ENCODE measurements around the gene OSCAR. TPM values are rescaled to one million over a fixed set of nuclear protein-coding genes. Genes with fewer than 3 reads are reported as not detected.

Gene OSCAR
- total and polyA plus RNA-seq, 10 of the 15 experiments (the other 5 are each of a cell fraction or from before 2014, with no cell fraction given), result 0.08 to 0.27 (median 0.10) TPM; not detected in 7

DNA sequence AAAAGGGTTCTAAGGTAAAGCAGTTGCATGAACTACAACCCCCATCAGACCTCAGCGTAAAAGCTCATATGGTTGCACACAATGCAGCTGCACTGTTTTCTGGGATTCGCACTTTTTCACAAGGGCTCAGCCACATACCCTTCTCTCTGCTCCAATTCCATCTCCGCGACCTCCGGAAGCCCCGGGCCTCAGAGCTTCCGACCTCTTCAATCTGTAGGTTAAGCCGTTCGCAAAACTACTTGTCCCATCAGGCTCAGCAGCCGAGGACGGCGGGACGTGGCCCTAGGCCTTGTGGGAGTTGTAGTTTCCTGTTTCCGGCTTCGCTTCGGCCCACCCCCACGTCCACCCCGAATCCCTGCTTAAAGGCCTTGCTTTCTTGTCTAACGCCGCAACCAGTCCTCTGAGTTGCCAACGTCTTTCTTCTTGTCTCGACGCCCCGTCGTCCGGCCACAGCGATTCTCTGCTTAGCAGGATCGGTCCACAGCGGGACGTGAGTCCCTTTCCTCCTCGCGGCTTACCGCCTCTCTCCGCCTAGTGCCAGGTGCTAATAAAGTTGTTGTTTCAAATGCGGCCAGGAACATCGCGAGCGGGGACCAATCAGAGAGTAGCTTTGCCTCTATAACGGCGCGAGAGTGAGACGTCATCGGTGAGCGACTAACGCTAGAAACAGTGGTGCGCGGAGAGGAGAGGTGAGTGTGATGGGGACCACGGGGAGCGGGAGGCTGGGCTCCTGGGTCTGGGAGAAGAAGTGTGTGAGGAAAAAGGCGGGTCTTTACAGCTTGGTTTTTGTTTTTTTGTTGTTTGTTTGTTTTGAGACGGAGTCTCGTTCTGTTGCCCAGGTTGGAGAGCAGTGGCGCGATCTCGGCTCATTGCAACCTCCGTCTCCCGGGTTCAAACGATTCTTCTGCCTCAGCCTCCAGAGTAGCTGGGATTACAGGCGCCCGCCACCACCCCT lies 14.8 kb upstream of the OSCAR start, which contains the start of the genes PRPF31 and TFPT (continued):
- TF ChIP-seq ZNF384 (IDR thresholded peaks at IDR 0.05; ENCODE audit: borderline replicate concordance, low read depth, low read length) (peak; percentile 44; the same call in 1 of the 2 replicates), RCOR1 (conservative IDR thresholded peaks at IDR 0.05; ENCODE audit: low read depth, low read length) (no peak; the same call in 1 of the 2 replicates), FOXK2 (IDR thresholded peaks at IDR 0.05) (peak; percentile 83), SMC3 (IDR thresholded peaks at IDR 0.05; ENCODE audit: borderline replicate concordance, low read length) (no peak), POLR2AphosphoS5 (IDR thresholded peaks at IDR 0.05; ENCODE audit: low read length) (peak; percentile 92), CREM (IDR thresholded peaks at IDR 0.05; ENCODE audit: low read depth) (peak; percentile 99), WRNIP1 (IDR thresholded peaks at IDR 0.05; ENCODE audit: borderline replicate concordance, low read depth, low read length) (peak; percentile 58; the same call in 1 of the 2 replicates), ATF7 (IDR thresholded peaks at IDR 0.05; ENCODE audit: low read depth) (peak; percentile 86), SMAD5 (IDR thresholded peaks at IDR 0.05; ENCODE audit: low read depth) (peak; percentile 56), BHLHE40 (IDR thresholded peaks at IDR 0.05; ENCODE audit: borderline replicate concordance in 1 of 2, low read depth in 2 of 2, low read length in 1 of 2) (peak; percentile 46 to 65; a peak in 1 of 4 replicates), NBN (IDR thresholded peaks at IDR 0.05) (peak; percentile 99), STAT1 (conservative IDR thresholded peaks at IDR 0.05) (peak; percentile 91), NR2C2 (IDR thresholded peaks at IDR 0.05; ENCODE audit: borderline replicate concordance, control insufficient read depth, insufficient read length, low read depth) (no peak), YY1 (IDR thresholded peaks at IDR 0.05; ENCODE audit: low read depth, low read length) (peak; percentile 84), EP300 (IDR thresholded peaks at IDR 0.05; ENCODE audit: borderline replicate concordance in 1 of 2, control insufficient read depth in 1 of 2, low read depth in 2 of 2, low read length in 2 of 2) (no peak; a peak in 1 of 4 replicates), HDAC2 (IDR thresholded peaks at IDR 0.05) (peak; percentile 89; the same call in 1 of the 2 replicates), RBBP5 (conservative IDR thresholded peaks at IDR 0.05) (no peak), RFX5 (IDR thresholded peaks at IDR 0.05; ENCODE audit: low read depth, low read length) (peak; percentile 59; the same call in 1 of the 2 replicates), IKZF1 (conservative IDR thresholded peaks at IDR 0.05) (peak; percentile 100)
- TF ChIP-seq, protein P1, sequence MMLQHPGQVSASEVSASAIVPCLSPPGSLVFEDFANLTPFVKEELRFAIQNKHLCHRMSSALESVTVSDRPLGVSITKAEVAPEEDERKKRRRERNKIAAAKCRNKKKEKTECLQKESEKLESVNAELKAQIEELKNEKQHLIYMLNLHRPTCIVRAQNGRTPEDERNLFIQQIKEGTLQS (IDR thresholded peaks at IDR 0.05; ENCODE audit: borderline replicate concordance, extremely low read depth, low read depth, low read length), result peak; percentile 97
- TF ChIP-seq, protein P2, sequence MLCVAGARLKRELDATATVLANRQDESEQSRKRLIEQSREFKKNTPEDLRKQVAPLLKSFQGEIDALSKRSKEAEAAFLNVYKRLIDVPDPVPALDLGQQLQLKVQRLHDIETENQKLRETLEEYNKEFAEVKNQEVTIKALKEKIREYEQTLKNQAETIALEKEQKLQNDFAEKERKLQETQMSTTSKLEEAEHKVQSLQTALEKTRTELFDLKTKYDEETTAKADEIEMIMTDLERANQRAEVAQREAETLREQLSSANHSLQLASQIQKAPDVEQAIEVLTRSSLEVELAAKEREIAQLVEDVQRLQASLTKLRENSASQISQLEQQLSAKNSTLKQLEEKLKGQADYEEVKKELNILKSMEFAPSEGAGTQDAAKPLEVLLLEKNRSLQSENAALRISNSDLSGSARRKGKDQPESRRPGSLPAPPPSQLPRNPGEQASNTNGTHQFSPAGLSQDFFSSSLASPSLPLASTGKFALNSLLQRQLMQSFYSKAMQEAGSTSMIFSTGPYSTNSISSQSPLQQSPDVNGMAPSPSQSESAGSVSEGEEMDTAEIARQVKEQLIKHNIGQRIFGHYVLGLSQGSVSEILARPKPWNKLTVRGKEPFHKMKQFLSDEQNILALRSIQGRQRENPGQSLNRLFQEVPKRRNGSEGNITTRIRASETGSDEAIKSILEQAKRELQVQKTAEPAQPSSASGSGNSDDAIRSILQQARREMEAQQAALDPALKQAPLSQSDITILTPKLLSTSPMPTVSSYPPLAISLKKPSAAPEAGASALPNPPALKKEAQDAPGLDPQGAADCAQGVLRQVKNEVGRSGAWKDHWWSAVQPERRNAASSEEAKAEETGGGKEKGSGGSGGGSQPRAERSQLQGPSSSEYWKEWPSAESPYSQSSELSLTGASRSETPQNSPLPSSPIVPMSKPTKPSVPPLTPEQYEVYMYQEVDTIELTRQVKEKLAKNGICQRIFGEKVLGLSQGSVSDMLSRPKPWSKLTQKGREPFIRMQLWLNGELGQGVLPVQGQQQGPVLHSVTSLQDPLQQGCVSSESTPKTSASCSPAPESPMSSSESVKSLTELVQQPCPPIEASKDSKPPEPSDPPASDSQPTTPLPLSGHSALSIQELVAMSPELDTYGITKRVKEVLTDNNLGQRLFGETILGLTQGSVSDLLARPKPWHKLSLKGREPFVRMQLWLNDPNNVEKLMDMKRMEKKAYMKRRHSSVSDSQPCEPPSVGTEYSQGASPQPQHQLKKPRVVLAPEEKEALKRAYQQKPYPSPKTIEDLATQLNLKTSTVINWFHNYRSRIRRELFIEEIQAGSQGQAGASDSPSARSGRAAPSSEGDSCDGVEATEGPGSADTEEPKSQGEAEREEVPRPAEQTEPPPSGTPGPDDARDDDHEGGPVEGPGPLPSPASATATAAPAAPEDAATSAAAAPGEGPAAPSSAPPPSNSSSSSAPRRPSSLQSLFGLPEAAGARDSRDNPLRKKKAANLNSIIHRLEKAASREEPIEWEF (IDR thresholded peaks at IDR 0.05; ENCODE audit: insufficient replicate concordance, low read depth, low read length), result no peak
- TF ChIP-seq, protein P3, sequence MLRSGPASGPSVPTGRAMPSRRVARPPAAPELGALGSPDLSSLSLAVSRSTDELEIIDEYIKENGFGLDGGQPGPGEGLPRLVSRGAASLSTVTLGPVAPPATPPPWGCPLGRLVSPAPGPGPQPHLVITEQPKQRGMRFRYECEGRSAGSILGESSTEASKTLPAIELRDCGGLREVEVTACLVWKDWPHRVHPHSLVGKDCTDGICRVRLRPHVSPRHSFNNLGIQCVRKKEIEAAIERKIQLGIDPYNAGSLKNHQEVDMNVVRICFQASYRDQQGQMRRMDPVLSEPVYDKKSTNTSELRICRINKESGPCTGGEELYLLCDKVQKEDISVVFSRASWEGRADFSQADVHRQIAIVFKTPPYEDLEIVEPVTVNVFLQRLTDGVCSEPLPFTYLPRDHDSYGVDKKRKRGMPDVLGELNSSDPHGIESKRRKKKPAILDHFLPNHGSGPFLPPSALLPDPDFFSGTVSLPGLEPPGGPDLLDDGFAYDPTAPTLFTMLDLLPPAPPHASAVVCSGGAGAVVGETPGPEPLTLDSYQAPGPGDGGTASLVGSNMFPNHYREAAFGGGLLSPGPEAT (IDR thresholded peaks at IDR 0.05; ENCODE audit: low read depth), result peak; percentile 99
- TF ChIP-seq, protein P4, sequence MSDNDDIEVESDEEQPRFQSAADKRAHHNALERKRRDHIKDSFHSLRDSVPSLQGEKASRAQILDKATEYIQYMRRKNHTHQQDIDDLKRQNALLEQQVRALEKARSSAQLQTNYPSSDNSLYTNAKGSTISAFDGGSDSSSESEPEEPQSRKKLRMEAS (IDR thresholded peaks at IDR 0.05; ENCODE audit: low read depth, low read length), result peak; percentile 61
